Measurements from ENCODE around the gene TTC33. TPM values are rescaled to one million over a fixed set of nuclear protein-coding genes. Genes with fewer than 3 reads are reported as not detected.

TTC33 gene
- total and polyA plus RNA-seq, 2 of the 13 experiments (the other 11 are each of a cell fraction or from before 2014, with no cell fraction given) = 4.5 to 20.0 TPM

DNA sequence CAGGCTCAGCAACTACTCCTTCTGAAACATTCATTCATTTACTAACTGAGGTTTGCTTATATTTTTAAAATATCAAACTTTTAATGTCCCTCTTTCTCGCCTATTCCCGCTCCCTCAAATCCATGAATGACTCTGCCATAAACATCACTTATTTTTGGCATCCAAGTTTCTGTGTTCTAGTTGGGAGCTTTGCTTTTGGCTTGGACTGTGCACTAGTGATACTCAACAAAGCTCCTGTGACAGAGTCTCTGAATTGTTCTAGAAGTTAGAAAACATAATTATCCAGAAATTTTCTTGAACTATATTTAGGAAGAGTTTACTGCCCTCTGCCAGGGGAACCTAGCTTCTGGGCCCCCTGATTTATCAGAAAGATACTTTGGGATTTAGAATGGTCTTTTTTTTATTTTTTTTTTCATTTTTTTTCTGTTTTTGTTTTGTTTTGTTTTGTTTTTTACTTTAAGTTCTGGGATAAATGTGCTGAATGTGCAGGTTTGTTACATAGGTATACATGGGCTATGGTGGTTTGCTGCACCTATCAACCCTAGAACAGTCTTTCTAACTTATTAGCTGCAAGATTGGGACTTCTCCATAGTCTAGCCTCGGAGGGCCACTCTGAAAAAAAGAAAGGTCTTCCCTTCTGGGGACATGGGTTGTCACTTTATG lies 140.7 kb downstream of the TTC33 start:
- Histone ChIP-seq H3K9ac (ENCODE audit: insufficient read depth, low read depth, low read length) (no peak overlapping the region), H3K4me2 (ENCODE audit: low read depth, low read length) (no peak overlapping the region), H2AFZ (ENCODE audit: low read length) (no peak overlapping the region), H3K9me3 (ENCODE audit: low read length) (no peaks in the 10 kb centered on the region), H3K4me1 (ENCODE audit: insufficient read depth, low read length) (no peaks in the 10 kb centered on the region), H3K4me3 (replicated peaks in 1 of 3; ENCODE audit: insufficient read depth in 1 of 3, low read depth in 2 of 3, low read length in 3 of 3) (no peak overlapping the region), H3K27ac (ENCODE audit: extremely low read length, insufficient read depth, low read length) (no peak overlapping the region), H4K20me1 (ENCODE audit: insufficient read depth, low read length) (no peaks in the 10 kb centered on the region), H3K79me2 (ENCODE audit: insufficient read depth, low read length) (no peaks in the 10 kb centered on the region), H3K36me3 (replicated peaks in 1 of 2; ENCODE audit: control insufficient read depth in 1 of 2, insufficient read depth in 2 of 2, low read length in 2 of 2) (no peaks in the 10 kb centered on the region), H3K27me3 (ENCODE audit: control insufficient read depth in 1 of 2, insufficient read depth in 2 of 2, low read length in 2 of 2) (no peaks in the 10 kb centered on the region)
- in situ Hi-C loops (cut with HindIII; ENCODE audit: extremely low pct_ligation_motif_present, low pct_unique_long_range_greater_than_20kb) (no loop called here), intact Hi-C loops (cut with micrococcal nuclease; ENCODE audit: unreplicated experiment) (no loop called here)
- no peak for FAIRE-seq
- CTCF ChIA-PET (ENCODE audit: low intra/inter-chr PET ratio, low total read pairs) = no interaction called here
- WGBS (ENCODE audit: low lambda C conversion rate) = 12% methylated on average over 3 of the region's 3 CpGs
- TF ChIP-seq MAFF (IDR thresholded peaks at IDR 0.05; ENCODE audit: low read depth, low read length) (0 out of 2 replicates have a peak, but pooled peaks have one; percentile 22), MAFK (conservative IDR thresholded peaks at IDR 0.05 in 1 of 2, IDR thresholded peaks at IDR 0.05 in 1 of 2; ENCODE audit: low read length in 2 of 2) (peak; percentile 27 to 65; a peak in 3 of 4 replicates), ZNF737 (CRISPR knock-in tag; IDR thresholded peaks at IDR 0.05; ENCODE audit: borderline replicate concordance) (no peak), ZNF572 (CRISPR knock-in tag; IDR thresholded peaks at IDR 0.05) (no peak)
- ATAC-seq = no peak
- DNase-seq (ENCODE audit: low spot score) = no peak
- POLR2A ChIA-PET = no interaction called here
- no TSS peak for BruUV-seq (replicated peaks)

DNA sequence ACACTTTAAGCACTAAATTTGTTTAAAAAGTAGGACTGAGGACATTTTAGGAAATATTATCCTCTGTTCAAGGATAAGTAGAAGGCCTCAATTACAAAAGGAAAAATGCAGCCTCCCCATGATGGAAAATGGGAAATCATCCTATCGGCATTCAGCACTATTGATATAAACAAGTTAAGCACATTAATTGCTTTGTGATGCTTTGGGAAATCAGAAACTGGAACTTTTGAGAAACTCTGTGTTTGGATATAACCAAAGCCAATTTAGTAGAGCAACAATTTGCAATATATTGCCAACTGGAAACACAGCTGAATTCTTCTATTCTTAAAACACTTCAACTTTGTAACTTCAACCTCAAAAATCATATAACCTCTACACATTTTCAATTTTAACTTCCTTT lies 141.3 kb downstream of the TTC33 start:
- POLR2A ChIA-PET = no interaction called here
- Histone ChIP-seq H2AFZ (ENCODE audit: low read length) (no peak overlapping the region), H3K9ac (ENCODE audit: insufficient read depth, low read depth, low read length) (no peak overlapping the region), H3K4me3 (replicated peaks in 1 of 3; ENCODE audit: insufficient read depth in 1 of 3, low read depth in 2 of 3, low read length in 3 of 3) (no peak overlapping the region), H3K27me3 (ENCODE audit: control insufficient read depth in 1 of 2, insufficient read depth in 2 of 2, low read length in 2 of 2) (no peaks in the 10 kb centered on the region), H3K79me2 (ENCODE audit: insufficient read depth, low read length) (no peaks in the 10 kb centered on the region), H3K4me1 (ENCODE audit: insufficient read depth, low read length) (no peaks in the 10 kb centered on the region), H3K4me2 (ENCODE audit: low read depth, low read length) (no peak overlapping the region), H3K9me3 (ENCODE audit: low read length) (no peaks in the 10 kb centered on the region), H3K27ac (ENCODE audit: extremely low read length, insufficient read depth, low read length) (no peak overlapping the region), H4K20me1 (ENCODE audit: insufficient read depth, low read length) (no peaks in the 10 kb centered on the region), H3K36me3 (replicated peaks in 1 of 2; ENCODE audit: control insufficient read depth in 1 of 2, insufficient read depth in 2 of 2, low read length in 2 of 2) (no peaks in the 10 kb centered on the region)
- ATAC-seq (no peak), FAIRE-seq (no peak), DNase-seq (ENCODE audit: low spot score) (no peak)
- in situ Hi-C loops (cut with HindIII; ENCODE audit: extremely low pct_ligation_motif_present, low pct_unique_long_range_greater_than_20kb) (no loop called here), intact Hi-C loops (cut with micrococcal nuclease; ENCODE audit: unreplicated experiment) (no loop called here)
- CTCF ChIA-PET (ENCODE audit: low intra/inter-chr PET ratio, low total read pairs) = no interaction called here
- 46% methylated on average over 1 of the region's 1 CpG for WGBS (ENCODE audit: low lambda C conversion rate)
- BruUV-seq (replicated peaks) = no TSS peak
- TF ChIP-seq NPAS2 (CRISPR knock-in tag; IDR thresholded peaks at IDR 0.05; ENCODE audit: borderline replicate concordance) (no peak), ZNF660 (CRISPR knock-in tag; IDR thresholded peaks at IDR 0.05; ENCODE audit: borderline replicate concordance, low read depth) (no peak), SALL1 (CRISPR knock-in tag; IDR thresholded peaks at IDR 0.05) (no peak), BRD4 (CRISPR knock-in tag; IDR thresholded peaks at IDR 0.05) (no peak), RELA (CRISPR knock-in tag; IDR thresholded peaks at IDR 0.05) (no peak), SOX6 (IDR thresholded peaks at IDR 0.05) (no peak), SOX6 (CRISPR knock-in tag; IDR thresholded peaks at IDR 0.05) (no peak), GTF3A (CRISPR knock-in tag; conservative IDR thresholded peaks at IDR 0.05) (no peak), KDM3A (CRISPR knock-in tag; IDR thresholded peaks at IDR 0.05; ENCODE audit: low read depth) (no peak), ZNF773 (CRISPR knock-in tag; IDR thresholded peaks at IDR 0.05; ENCODE audit: borderline replicate concordance) (no peak)
- TF ChIP-seq, protein P1, sequence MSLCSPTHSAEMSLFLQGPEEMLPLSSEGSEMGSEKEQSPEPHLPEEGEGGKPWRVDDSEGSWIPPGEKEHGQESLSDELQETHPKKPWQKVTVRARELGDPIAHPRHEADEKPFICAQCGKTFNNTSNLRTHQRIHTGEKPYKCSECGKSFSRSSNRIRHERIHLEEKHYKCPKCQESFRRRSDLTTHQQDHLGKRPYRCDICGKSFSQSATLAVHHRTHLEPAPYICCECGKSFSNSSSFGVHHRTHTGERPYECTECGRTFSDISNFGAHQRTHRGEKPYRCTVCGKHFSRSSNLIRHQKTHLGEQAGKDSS (CRISPR knock-in tag; IDR thresholded peaks at IDR 0.05; ENCODE audit: borderline replicate concordance, low read depth) = no peak
- TF ChIP-seq, protein P2, sequence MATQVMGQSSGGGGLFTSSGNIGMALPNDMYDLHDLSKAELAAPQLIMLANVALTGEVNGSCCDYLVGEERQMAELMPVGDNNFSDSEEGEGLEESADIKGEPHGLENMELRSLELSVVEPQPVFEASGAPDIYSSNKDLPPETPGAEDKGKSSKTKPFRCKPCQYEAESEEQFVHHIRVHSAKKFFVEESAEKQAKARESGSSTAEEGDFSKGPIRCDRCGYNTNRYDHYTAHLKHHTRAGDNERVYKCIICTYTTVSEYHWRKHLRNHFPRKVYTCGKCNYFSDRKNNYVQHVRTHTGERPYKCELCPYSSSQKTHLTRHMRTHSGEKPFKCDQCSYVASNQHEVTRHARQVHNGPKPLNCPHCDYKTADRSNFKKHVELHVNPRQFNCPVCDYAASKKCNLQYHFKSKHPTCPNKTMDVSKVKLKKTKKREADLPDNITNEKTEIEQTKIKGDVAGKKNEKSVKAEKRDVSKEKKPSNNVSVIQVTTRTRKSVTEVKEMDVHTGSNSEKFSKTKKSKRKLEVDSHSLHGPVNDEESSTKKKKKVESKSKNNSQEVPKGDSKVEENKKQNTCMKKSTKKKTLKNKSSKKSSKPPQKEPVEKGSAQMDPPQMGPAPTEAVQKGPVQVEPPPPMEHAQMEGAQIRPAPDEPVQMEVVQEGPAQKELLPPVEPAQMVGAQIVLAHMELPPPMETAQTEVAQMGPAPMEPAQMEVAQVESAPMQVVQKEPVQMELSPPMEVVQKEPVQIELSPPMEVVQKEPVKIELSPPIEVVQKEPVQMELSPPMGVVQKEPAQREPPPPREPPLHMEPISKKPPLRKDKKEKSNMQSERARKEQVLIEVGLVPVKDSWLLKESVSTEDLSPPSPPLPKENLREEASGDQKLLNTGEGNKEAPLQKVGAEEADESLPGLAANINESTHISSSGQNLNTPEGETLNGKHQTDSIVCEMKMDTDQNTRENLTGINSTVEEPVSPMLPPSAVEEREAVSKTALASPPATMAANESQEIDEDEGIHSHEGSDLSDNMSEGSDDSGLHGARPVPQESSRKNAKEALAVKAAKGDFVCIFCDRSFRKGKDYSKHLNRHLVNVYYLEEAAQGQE (IDR thresholded peaks at IDR 0.05; ENCODE audit: borderline replicate concordance in 1 of 2, low read depth in 1 of 2, low read length in 2 of 2) = no peak
